CD4-positive, alpha-beta T cell treated with Interleukin-17A for 4 hours (primary cell): ENCODE results near the gene PEAR1.
A peak's percentile ranks its signal among the peaks of the same experiment; 100 is the strongest.

Source experiments
- DNase-seq: peaks from one replicate; pipeline ENCODE4 v3.0.0-alpha.2; 2020; ENCODE audit warnings: mixed read lengths

The PEAR1 gene

DNA sequence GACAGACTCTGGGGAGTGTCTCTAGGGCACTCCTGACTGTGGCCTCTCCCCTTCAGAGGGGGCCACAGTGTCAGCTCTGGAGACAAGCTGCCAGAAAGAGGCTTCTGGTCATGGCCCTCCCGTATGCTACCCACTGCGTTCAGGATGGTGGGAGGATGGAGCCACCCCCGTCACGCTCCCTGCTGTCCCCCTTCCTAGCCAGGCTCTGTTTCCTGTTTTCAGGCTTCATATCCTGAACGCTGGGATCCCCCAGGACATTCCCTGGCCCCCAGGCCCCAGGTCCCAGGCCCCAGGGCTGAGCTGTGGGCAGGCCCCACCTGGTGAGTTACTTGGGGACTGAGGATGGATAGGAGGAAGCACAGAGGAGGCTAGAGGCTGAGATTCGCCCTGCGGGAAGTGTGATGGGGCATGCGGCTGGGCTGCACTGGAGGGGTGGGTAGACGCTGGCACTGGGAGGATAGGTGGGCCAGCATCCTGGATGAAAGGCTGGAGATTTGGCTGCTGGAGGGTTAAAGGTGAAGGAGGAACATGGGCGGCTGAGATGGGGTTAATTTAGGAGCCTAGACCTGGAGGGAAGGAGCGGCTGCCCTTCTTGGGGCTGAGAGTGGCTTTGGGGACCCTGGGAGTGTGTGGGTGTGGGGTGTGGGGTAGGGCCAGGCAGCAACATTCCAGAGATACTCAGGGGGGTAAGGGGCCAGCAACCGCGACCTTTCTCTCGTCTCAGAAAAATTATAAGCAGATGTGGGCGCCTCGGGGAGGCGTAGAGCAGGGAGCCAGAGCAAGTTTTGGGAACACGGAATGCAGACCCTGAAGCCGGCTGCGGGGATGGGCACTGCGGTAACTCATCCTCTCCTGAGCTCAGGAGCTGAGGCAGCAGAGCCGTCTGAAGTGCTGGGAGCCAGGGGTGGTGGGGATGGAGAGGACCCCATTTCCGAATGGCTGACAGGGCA, 8.7 kb downstream of the PEAR1 start:
- DNase-seq, result no peak

DNA sequence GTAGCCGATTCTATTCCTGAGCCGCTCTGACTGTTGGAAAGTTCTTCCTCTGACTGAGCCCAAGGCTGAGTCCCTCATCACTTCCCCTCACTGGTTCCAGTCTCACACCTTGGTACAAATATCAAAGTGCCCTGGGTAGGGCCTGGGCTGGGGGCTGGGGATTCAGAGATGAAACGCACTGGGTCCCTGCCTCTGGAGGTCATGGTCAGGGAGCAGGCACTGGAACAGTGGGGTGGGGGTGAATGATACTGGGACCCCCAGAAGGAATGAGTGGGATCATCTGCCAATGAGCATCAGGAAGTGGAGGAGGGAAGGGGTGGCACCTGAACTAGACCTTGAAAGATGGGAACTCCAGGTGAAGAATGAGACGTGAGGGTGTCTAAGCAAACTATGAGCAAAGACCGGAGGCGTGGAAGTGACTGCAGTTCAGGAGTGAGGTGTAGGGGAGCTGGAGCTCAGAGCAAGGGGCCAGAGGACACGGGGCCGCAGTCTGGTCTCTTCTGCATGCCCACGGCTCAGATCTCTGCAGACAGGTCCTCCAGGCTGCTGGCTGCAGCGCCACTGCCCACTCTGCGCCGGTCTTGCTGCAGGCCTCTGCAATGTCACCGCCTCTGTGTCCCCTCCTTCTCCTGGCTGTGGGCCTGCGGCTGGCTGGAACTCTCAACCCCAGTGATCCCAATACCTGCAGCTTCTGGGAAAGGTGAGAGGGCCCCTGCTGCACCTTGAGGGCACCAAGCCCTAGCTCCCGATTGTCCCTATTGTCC, 10.0 kb downstream of the PEAR1 start:
- no peak for DNase-seq

DNA sequence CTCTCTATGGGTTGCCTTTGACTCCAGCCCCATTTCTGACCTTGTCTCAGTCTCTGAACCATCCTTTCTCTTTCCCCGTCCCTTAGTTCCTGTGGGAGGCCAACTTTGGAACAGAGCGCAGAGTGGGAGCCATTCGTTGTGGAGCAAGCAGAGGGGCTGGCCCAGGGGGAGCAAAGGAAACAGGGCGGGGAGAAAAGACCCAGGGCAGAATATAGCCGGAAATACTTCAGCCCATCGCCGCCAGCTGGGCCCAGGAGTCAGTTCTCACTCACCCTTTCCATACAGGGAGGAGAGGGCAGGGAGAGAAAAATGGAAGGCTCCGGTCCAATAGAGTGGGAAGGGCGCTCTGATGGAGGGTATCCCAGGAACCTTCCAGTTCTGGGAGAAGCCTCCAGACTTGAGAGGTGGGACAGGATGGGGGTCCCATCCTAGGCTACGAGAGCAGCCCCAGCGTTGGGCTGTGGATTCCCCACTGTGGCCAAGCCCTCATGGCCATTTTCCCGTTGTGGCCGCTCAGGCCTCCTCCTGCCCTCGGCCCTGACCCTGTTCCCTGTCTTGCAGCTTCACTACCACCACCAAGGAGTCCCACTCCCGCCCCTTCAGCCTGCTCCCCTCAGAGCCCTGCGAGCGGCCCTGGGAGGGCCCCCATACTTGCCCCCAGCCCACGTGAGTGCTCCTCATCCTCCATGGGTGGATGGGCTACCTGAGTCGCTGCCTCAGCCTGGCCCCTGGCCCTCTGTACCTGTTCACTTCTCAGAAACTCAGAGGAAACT, 10.9 kb downstream of the PEAR1 start:
- no peak for DNase-seq

DNA sequence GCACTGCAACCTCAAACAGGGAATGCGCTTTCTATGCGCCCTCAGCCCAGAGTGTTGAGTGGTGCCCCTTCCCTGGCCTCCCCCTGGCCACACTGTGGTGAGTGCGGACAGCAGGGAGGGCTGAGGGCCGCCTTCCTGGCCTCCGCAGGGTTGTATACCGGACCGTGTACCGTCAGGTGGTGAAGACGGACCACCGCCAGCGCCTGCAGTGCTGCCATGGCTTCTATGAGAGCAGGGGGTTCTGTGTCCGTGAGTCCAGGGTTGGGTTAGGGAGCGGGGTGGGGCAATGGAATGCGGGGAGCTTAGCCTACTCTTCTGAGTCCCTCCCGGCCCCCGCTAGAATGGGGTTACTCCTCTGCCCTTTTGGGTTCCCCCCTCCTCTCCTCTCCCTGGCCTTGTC, 11.7 kb downstream of the PEAR1 start:
- no peak for DNase-seq

DNA sequence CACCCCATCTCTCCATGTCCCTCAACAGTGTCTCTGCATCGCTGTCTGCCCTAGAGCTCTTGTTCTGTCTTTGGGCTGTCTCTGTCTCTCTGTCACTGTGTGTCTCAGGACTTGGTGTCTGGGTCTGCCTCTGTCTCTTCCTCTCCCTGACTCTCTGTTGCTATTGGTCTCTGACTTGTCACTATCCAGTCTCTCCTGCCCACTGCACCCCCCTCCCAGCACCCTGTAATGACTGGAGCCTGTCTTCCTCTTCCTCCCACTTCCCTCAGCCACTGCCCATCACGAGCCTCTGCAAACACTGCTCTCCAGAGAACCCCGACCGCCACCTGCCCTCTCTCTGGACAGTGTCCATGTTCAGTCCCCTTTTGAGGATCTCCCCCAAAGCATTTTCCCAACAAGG, 12.1 kb downstream of the PEAR1 start:
- no peak for DNase-seq

DNA sequence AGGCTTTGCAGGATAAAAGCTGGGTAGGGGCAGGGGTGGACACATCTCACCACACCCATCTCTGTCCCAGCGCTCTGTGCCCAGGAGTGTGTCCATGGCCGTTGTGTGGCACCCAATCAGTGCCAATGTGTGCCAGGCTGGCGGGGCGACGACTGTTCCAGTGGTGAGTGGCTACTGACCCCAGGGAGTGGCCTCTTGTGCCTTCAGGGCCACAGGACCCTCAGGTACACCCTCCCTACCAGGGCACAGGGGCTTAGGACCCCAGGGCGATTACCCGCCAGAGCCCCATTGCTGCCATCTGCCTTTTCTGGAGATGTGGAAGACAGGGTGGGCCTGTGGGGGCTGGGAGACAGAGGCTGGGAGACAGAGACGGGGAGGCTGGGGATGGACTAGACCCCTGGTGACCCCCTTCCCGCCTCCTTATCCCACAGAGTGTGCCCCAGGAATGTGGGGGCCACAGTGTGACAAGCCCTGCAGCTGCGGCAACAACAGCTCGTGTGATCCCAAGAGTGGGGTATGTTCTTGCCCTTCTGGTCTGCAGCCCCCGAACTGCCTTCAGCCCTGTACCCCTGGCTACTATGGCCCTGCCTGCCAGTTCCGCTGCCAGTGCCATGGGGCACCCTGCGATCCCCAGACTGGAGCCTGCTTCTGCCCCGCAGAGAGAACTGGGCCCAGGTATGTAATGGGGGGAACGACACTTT, 12.8 kb downstream of the PEAR1 start:
- DNase-seq, result no peak

DNA sequence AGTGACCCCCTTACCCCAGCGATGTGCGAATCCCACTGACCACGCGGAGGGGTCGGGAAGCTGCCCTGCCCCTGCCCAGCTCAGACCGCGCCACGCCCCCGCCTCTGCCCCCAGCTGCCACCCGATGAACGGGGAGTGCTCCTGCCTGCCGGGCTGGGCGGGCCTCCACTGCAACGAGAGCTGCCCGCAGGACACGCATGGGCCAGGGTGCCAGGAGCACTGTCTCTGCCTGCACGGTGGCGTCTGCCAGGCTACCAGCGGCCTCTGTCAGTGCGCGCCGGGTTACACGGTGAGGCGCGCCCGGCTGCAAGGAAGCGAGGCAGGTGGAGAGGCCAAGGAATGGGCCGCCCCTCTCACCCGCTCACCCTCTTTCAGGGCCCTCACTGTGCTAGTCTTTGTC, 15.0 kb downstream of the PEAR1 start:
- DNase-seq, result no peak

DNA sequence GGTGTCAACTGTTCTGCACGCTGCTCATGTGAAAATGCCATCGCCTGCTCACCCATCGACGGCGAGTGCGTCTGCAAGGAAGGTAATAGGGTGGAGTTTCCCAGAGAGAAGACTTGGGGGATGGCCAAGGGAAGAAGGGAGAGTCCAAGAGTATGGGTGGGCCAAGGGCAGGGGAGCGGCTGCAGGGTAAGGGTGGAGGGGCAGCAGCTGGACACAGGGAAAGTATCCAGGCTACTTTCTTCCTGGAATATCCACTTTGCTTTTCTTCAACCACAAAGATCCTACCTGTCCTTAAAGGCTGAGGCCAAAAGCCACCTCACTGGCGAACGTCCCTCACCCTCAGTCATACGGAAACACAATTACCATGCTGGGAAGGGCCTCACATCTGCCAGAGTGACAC, 15.4 kb downstream of the PEAR1 start:
- DNase-seq, result no peak

DNA sequence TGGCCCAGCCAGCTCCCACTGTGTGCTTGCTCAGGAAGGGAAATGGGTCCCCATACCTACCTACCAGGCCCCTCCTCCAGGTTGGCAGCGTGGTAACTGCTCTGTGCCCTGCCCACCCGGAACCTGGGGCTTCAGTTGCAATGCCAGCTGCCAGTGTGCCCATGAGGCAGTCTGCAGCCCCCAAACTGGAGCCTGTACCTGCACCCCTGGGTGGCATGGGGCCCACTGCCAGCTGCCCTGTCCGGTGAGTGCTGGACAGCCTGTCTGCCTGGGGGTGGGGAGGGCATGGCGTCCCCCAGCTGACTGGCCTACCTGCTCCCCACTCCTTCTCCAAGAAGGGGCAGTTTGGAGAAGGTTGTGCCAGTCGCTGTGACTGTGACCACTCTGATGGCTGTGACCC, 16.2 kb downstream of the PEAR1 start:
- DNase-seq, result no peak

DNA sequence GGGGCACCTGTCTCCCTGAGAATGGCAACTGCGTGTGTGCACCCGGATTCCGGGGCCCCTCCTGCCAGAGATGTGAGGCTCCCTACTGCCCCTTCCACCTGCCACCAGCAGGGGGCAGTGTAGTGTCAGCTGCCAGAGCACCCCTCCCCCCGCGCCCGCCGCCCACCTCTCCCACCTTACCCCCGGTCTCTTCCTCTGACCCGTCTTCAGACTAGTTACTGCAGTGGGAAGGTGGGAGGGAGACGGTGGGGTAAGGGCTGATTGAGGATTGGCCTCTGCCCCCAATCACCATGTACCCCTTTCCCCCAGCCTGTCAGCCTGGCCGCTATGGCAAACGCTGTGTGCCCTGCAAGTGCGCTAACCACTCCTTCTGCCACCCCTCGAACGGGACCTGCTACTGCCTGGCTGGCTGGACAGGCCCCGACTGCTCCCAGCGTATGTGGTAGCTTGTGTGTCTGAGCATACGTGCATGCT, 16.8 kb downstream of the PEAR1 start:
- DNase-seq, result peak; percentile 69

DNA sequence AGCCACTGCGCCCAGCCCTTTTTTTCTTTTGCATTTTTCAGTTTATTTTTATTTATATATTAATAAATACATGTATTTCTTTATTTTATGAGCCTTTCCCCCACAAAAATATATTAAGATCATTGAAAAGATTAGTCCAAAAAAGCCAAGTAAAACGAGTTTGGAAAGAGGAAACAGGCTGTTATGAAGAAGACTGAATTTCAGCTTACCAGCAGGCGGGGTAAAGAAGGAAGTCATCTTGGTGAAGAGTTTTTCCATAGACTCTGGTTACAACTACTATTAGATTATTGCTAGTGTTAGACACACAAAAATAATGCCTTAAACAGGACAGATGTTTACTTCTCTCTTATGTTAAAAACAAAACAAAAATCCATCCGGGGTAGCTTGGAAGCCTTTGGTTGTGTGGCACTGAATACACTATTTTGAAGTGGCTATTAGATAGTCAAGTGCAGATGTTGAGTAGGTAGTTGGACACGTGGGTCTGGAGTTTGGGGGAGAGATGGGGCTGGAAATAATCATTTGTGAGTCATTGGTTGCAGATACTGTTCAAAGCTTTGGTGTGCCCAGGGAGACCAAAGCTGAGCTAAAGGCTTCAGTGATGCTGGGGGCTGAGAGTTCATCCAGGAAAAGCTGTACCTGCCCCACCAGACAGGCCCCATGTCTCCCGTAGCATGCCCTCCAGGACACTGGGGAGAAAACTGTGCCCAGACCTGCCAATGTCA, 18.2 kb downstream of the PEAR1 start:
- no peak for DNase-seq

DNA sequence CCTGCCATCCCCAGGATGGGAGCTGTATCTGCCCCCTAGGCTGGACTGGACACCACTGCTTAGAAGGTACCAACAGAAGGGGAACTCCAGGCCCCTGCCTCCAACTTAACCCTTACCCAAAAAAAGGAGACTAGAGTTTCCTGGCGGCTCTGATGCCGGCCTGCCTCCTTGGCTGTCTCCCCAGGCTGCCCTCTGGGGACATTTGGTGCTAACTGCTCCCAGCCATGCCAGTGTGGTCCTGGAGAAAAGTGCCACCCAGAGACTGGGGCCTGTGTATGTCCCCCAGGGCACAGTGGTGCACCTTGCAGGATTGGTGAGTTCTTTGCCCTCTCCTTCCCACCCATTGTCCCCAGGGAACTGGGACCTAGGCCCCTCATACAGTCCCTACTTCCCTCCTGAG, 18.8 kb downstream of the PEAR1 start:
- no peak for DNase-seq

DNA sequence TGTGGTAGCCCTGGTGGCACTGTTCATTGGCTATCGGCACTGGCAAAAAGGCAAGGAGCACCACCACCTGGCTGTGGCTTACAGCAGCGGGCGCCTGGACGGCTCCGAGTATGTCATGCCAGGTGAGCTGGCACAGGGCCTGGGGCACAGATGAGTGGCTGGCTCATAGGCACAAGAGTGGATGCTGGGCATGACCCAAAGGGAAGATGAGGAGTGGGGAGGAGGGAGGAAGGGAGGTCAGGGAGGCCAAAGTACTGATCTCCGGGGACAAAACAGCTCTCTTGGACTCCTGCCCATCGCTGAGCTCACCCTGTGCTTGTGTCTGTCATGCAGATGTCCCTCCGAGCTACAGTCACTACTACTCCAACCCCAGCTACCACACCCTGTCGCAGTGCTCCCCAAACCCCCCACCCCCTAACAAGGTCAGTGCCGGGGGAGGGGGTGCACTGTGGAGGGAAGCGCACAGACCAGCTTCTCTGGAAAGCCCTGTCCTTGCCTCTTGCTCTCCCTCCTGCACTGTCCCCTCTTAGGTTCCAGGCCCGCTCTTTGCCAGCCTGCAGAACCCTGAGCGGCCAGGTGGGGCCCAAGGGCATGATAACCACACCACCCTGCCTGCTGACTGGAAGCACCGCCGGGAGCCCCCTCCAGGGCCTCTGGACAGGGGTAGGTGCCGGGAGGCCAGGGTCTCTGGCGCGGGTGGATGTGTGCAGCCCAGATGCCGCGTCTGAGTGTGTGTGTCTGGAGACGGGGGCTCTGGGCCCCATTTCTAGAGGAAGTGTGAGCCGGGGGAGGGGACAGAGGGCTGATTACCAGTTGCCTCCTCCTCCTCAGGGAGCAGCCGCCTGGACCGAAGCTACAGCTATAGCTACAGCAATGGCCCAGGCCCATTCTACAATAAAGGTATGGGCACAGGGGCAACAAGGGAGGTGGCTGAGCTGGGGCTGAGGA, 19.6 kb downstream of the PEAR1 start:
- no peak for DNase-seq

DNA sequence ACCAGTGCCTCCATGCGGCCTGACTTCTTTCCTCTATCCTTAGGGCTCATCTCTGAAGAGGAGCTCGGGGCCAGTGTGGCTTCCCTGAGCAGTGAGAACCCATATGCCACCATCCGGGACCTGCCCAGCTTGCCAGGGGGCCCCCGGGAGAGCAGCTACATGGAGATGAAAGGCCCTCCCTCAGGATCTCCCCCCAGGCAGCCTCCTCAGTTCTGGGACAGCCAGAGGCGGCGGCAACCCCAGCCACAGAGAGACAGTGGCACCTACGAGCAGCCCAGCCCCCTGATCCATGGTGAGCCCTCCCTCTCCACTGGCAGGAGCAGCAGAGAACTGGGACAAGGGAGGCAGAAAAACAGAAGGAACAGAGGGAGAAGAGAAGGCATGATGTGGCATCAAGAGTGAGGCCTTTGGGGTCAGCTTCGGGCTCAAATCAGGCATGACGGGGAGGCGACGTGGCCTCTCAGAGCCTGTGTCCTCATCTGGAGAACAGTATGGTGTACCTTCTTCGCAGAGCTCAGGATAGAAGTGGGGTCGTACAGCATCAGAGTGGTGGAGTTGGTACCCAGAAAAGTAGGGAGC, 20.4 kb downstream of the PEAR1 start:
- DNase-seq, result no peak

DNA sequence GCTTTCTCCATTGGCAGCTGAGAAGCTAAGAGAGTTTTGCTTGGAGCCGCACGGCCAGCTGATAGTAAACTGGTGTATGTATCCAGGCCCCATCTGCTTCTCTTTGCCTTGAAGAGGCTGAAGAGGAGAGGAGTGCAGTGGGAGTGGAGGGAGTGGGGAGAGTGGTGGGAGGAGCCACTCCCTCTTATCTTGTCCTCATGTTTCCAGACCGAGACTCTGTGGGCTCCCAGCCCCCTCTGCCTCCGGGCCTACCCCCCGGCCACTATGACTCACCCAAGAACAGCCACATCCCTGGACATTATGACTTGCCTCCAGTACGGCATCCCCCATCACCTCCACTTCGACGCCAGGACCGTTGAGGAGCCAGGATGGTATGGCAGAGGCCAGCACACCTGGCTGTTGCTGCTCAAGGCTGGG, 20.9 kb downstream of the PEAR1 start:
- no peak for DNase-seq

DNA sequence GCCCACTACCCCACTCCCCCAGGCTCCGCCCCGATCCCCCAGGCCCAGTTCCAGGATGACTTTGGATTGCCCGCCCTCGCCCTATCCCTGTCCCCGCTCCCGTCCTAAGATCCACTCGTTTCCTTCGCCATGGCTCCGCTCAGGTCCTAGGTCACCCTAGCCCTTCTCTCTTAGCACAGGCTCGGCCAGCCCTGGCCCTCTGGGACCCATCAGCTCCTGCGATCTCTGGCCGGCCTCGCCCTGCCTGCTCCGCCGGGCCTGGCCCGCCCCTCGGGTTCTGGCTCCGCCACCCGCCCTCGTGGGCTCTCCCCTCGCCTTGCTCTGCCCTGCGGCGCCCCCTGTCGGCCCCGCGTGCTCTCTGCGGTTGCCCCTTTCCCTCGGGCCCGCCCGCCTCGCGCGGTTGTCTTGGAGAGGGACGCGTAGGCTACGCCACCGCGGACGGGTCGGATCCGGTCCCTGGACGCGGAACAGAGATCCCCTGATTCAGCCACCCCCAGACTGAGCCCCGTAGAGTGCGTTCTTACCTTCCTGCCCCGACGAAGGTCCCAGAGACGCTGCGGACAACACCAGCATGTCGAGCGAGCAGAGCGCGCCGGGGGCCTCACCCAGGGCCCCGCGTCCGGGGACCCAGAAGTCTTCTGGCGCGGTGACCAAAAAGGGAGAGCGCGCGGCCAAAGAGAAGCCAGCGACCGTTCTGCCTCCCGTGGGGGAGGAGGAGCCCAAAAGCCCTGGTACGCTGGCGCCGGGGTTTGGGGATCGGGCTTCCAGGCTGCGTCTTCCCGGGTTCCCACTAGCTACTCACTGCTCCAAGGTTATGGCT, 26.9 kb downstream of the PEAR1 start, which contains the start of gene LRRC71:
Gene LRRC71, plus strand, starts transcription at position 400 of the 820 bp plus-strand sequence. Its CDS starts 172 bp downstream, at position 572.
- peak; percentile 68 for DNase-seq

DNA sequence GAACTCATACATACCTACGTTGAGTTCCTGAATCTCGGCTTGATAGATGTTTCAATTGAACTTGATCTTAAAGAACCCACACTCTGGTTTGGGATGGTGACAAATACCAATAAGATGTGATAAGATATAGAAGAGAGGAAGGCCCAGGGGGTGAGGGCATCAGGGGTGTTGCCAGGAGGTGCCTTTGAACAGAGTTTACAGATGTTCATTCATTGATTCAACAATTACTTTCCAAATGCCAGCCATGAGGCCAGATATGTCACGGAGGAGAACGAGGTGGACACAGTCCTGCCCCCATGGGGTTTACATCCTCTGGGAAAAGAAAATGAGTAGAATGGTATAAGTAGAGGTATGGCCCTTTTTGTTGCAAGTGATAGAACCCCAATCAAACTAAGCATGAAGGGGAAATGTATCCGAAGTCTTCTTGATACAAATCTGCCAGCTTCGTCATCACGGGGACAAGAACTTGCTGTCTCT, 27.6 kb downstream of the PEAR1 start:
- DNase-seq, result no peak

DNA sequence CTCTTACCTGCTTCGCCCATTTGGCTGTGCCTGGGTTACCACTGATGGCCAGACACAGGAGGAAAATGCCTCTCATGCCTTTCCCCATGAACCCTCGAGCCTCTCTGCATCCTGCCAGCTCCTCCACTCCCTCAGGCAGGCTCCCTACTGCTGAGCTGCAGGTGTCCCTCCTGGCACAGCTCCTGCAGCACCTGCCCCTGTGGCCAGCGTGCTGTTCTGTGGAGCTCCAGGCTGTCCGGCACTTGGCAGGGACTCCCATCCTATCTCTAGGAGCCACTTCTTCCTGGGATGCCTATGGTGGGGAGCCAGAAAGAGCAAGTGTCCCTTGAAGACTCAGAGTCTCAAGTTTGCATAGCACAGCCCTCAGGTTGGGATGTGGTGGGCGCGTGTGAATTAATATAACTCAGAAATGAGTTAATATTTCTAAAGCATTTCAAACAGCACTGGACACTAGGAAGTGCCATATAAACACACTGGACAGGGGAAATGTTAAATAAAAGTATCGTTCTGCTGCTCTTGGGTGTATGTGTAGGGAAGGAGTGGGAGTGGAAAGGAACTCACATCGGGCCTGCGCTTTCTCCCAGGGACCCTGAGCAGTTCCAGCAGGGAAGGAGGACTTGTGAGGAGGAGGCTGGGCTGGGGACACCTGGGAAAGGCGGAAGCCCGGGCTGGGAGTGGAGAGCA, 29.6 kb downstream of the PEAR1 start:
- no peak for DNase-seq
